DMS114 treated with DMSO at 0.1 percent for 48 hours (cell line): ENCODE data around the gene SPRED3.
"Not testable (repeated sequence)": the region's sequence is repeated elsewhere in the genome, so short reads cannot be mapped to it uniquely, and the experiment has no call there.

ENCODE experiments used
- DNase-seq: peaks from one replicate; lab custom pipeline; 2025; ENCODE audit not compliant: unreplicated experiment; lab: John Stamatoyannopoulos, UW

Gene SPRED3

GRCh38 chr19:38389957-38390924, 1.7 kb downstream of the SPRED3 start:
- no peak for DNase-seq

- DNase-seq = no peak
Measured at GRCh38 chr19:38391911-38392464, 3.5 kb downstream of the SPRED3 start.

- no peak for DNase-seq
Measured at GRCh38 chr19:38392707-38393308, 4.3 kb downstream of the SPRED3 start.

GRCh38 chr19:38394488-38394887, 6.0 kb downstream of the SPRED3 start:
- DNase-seq = no peak

GRCh38 chr19:38395381-38396114, 7.1 kb downstream of the SPRED3 start:
- no peak for DNase-seq

GRCh38 chr19:38399081-38399480, 10.6 kb downstream of the SPRED3 start:
- no peak for DNase-seq

- no peak for DNase-seq
Measured at GRCh38 chr19:38399537-38399936, 11.0 kb downstream of the SPRED3 start.

- no peak for DNase-seq
Measured at GRCh38 chr19:38400361-38400760, 11.9 kb downstream of the SPRED3 start.

- DNase-seq = no peak
Measured at GRCh38 chr19:38401148-38401547, 12.7 kb downstream of the SPRED3 start.

- no peak for DNase-seq
Measured at GRCh38 chr19:38402623-38402966, 14.1 kb downstream of the SPRED3 start.

GRCh38 chr19:38402967-38403674, 14.6 kb downstream of the SPRED3 start, which contains the start of gene FAM98C:
Gene FAM98C, plus strand, starts transcription at chr19:38403093. Its CDS starts 61 bp downstream, at chr19:38403154.
- peak; percentile 94 for DNase-seq

GRCh38 chr19:38404858-38405257, 16.4 kb downstream of the SPRED3 start:
- no peak for DNase-seq

GRCh38 chr19:38405276-38405675, 16.8 kb downstream of the SPRED3 start:
- no peak for DNase-seq

- DNase-seq = no peak
Measured at GRCh38 chr19:38409631-38410133, 21.2 kb downstream of the SPRED3 start.

GRCh38 chr19:38410407-38410806, 21.9 kb downstream of the SPRED3 start:
- not testable (repeated sequence) for DNase-seq

- no peak for DNase-seq
Measured at GRCh38 chr19:38411041-38411712, 22.7 kb downstream of the SPRED3 start.

- not testable (repeated sequence) for DNase-seq
Measured at GRCh38 chr19:38411898-38412297, 23.4 kb downstream of the SPRED3 start.

- DNase-seq = no peak
Measured at GRCh38 chr19:38412491-38412890, 24.0 kb downstream of the SPRED3 start.

- no peak for DNase-seq
Measured at GRCh38 chr19:38412961-38413360, 24.5 kb downstream of the SPRED3 start.

GRCh38 chr19:38413416-38413815, 24.9 kb downstream of the SPRED3 start:
- DNase-seq = no peak
